MCF 10A (cell line): Measurements from ENCODE around the gene LMF2. TPM values are rescaled to one million over a fixed set of nuclear protein-coding genes. Genes with fewer than 3 reads are reported as not detected.
A peak's percentile ranks its signal among the peaks of the same experiment; 100 is the strongest.

Experiments used
- BruUV-seq: library from RNA; stranded (reverse); fragments of 400-500 nt; replicated peaks from 2 replicates; lab custom pipeline; 2021; lab: Mats Ljungman, UMichigan
- CTCF ChIA-PET: fragments of 300-600 bp; sonication (Branson Sonifier 250); formaldehyde crosslinking; extraction: SDS; loops from one replicate; lab custom pipeline; 2021; ENCODE audit warnings: antibody characterized with exemption, inconsistent platforms; lab: Yijun Ruan, JAX
- POLR2A ChIA-PET: fragments of 300-600, 350-650 bp; sonication (Branson Sonifier 250); formaldehyde crosslinking; extraction: SDS; loops from one replicate; lab custom pipeline; 2020; ENCODE audit warnings: antibody characterized with exemption, inconsistent platforms; lab: Yijun Ruan, JAX
- DNase-seq: peaks from one replicate; pipeline ENCODE4 v3.0.0-alpha.2; 2018; ENCODE audit not compliant: unreplicated experiment
- H3K27ac Mint-ChIP-seq: one replicate; pipeline ENCODE4 v1.8.0; 2022; ENCODE audit warnings: mild to moderate bottlenecking, low read depth, mixed read lengths; ENCODE audit not compliant: unreplicated experiment
- H3K27me3 Mint-ChIP-seq: one replicate; pipeline ENCODE4 v1.8.0; 2022; ENCODE audit warnings: mixed read lengths; ENCODE audit not compliant: insufficient read depth, unreplicated experiment
- H3K36me3 Mint-ChIP-seq: one replicate; pipeline ENCODE4 v1.8.0; 2022; ENCODE audit warnings: mild to moderate bottlenecking, moderate library complexity, mixed read lengths; ENCODE audit not compliant: insufficient read depth, unreplicated experiment
- H3K4me1 Mint-ChIP-seq: one replicate; pipeline ENCODE4 v1.8.0; 2022; ENCODE audit warnings: mixed read lengths; ENCODE audit not compliant: insufficient read depth, unreplicated experiment
- H3K4me3 Mint-ChIP-seq: one replicate; pipeline ENCODE4 v1.8.0; 2022; ENCODE audit warnings: mild to moderate bottlenecking, moderate library complexity, mixed read lengths; ENCODE audit not compliant: unreplicated experiment
- H3K9me3 Mint-ChIP-seq: one replicate; pipeline ENCODE4 v1.8.0; 2022; ENCODE audit warnings: mixed read lengths; ENCODE audit not compliant: unreplicated experiment
- CTCF ChIP-seq: fragments of 200-600 bp; IDR thresholded peaks from one replicate; pipeline ENCODE4 v1.8.0; 2022; ENCODE audit warnings: antibody characterized with exemption, mild to moderate bottlenecking; ENCODE audit not compliant: unreplicated experiment
- intact Hi-C: fragments of 100-400 bp; cut with micrococcal nuclease; formaldehyde crosslinking; loops from 2 replicates; pipeline ENCODE4 v1.14.1; 2022
- total RNA-seq: library from RNA; stranded (reverse); gene quantifications from 2 replicates; pipeline ENCODE4 v1.2.3, GENCODE V29; 2022

The LMF2 gene
- total RNA-seq, 1 experiment from 2014 or later: 50.9 TPM

- BruUV-seq: no TSS peak
- intact Hi-C loops: no loop called here
- peaks cover 33% of the 10 kb centered on the region for H3K36me3 Mint-ChIP-seq
Measured at GRCh38 chr22:50519151-50519550, 11.6 kb upstream of the LMF2 start.

GRCh38 chr22:50518606-50519005, 11.1 kb upstream of the LMF2 start:
- DNase-seq: no peak
- Mint-ChIP-seq H3K9me3 (no peaks in the 10 kb centered on the region), H3K4me3 (no peak overlapping the region), H3K4me1 (no peaks in the 10 kb centered on the region), H3K27me3 (no peaks in the 10 kb centered on the region), H3K27ac (no peak overlapping the region), H3K36me3 (peaks cover 28% of the 10 kb centered on the region)
- intact Hi-C loops: no loop called here
- no peak for TF ChIP-seq CTCF
- CTCF ChIA-PET: interaction anchor here (0.6 kb wide), 1 partner anchor 94 kb away, joined by 4 read pairs; no protein-coding TSS in a partner anchor
- POLR2A ChIA-PET: interaction anchor here (1.1 to 1.5 kb wide), 2 partner anchors 11 to 44 kb away, joined by 3 to 4 read pairs; partner anchors contain the start of genes SYCE3 and TYMP
- BruUV-seq: no TSS peak

More at GRCh38 chr22:50519151-50519550, 11.6 kb upstream of the LMF2 start:
- H3K9me3 Mint-ChIP-seq: no peaks in the 10 kb centered on the region
- no peak for DNase-seq
- H3K4me1 Mint-ChIP-seq: no peaks in the 10 kb centered on the region
- no peak for TF ChIP-seq CTCF
- no peak overlapping the region for H3K4me3 Mint-ChIP-seq
- ChIA-PET POLR2A (interaction anchor here (1.1 to 1.5 kb wide), 2 partner anchors 11 to 44 kb away, joined by 3 to 4 read pairs; partner anchors contain the start of genes SYCE3 and TYMP), CTCF (interaction anchor here (0.6 to 0.7 kb wide), 2 partner anchors 94 to 102 kb away, joined by 3 to 4 read pairs; no protein-coding TSS in a partner anchor)
- H3K27ac Mint-ChIP-seq: no peak overlapping the region
- no peaks in the 10 kb centered on the region for H3K27me3 Mint-ChIP-seq

- TF ChIP-seq CTCF: no peak
- H3K36me3 Mint-ChIP-seq: peaks cover 31% of the 10 kb centered on the region
- H3K4me1 Mint-ChIP-seq: no peaks in the 10 kb centered on the region
- H3K27ac Mint-ChIP-seq: no peak overlapping the region
- H3K27me3 Mint-ChIP-seq: no peaks in the 10 kb centered on the region
- no peak for DNase-seq
- ChIA-PET POLR2A (interaction anchor here (0.7 kb wide), 1 partner anchor 10 kb away, joined by 3 read pairs; the partner anchor contains the start of genes LMF2 and NCAPH2), CTCF (interaction anchor here (0.5 kb wide), 1 partner anchor 102 kb away, joined by 4 read pairs; no protein-coding TSS in a partner anchor)
- BruUV-seq: TSS peak; percentile 10
- no peaks in the 10 kb centered on the region for H3K9me3 Mint-ChIP-seq
- intact Hi-C loops: no loop called here
- no peak overlapping the region for H3K4me3 Mint-ChIP-seq
Measured at GRCh38 chr22:50517495-50518260, 10.2 kb upstream of the LMF2 start.

GRCh38 chr22:50516891-50517290, 9.4 kb upstream of the LMF2 start:
- no TSS peak for BruUV-seq
- intact Hi-C loops: no loop called here
- H3K27me3 Mint-ChIP-seq: no peaks in the 10 kb centered on the region
- DNase-seq: no peak
- H3K27ac Mint-ChIP-seq: no peak overlapping the region
- POLR2A ChIA-PET: interaction anchor here (0.7 kb wide), 1 partner anchor 9 kb away, joined by 3 read pairs; the partner anchor contains the start of genes LMF2 and NCAPH2
- H3K36me3 Mint-ChIP-seq: peaks cover 38% of the 10 kb centered on the region
- H3K4me1 Mint-ChIP-seq: no peaks in the 10 kb centered on the region
- CTCF ChIA-PET: interaction anchor here (0.5 to 0.6 kb wide), 2 partner anchors 9 to 103 kb away, joined by 3 to 4 read pairs; no protein-coding TSS in a partner anchor
- TF ChIP-seq CTCF: no peak
- no peaks in the 10 kb centered on the region for H3K9me3 Mint-ChIP-seq
- H3K4me3 Mint-ChIP-seq: no peak overlapping the region
